ENCODE data around the gene CEP128.

DNA sequence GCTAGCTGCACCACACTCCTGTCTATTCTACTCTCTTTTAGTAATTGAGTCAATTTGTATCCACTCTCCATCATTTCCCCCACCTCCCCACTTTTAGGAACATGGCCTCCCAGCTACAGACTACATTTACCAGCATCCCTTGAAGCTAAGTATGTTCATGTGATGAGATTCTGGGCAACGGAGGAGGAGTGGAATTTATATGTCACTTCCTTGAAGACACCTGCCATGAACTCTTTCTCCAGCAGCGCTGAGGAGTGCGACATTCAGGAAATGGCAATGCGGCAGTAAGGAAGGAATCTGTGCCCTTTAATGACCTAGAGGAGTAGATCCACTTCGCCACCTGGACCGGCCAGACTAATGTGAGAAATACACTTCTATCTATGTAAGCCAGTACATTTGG, 486.5 kb downstream of the CEP128 start:
- TF ChIP-seq NRF1 (IDR thresholded peaks at IDR 0.05; ENCODE audit: low read depth, low read length), result no peak
- TF ChIP-seq YY1 (IDR thresholded peaks at IDR 0.05; ENCODE audit: low read depth), result no peak
- no peak for TF ChIP-seq RAD21 (IDR thresholded peaks at IDR 0.05; ENCODE audit: low read length)
- no peak for TF ChIP-seq USF2 (IDR thresholded peaks at IDR 0.05; ENCODE audit: borderline replicate concordance, low read depth, low read length)
- no peak for TF ChIP-seq CHD2 (IDR thresholded peaks at IDR 0.05; ENCODE audit: low read length, partially characterized antibody)
- TF ChIP-seq, protein P1, sequence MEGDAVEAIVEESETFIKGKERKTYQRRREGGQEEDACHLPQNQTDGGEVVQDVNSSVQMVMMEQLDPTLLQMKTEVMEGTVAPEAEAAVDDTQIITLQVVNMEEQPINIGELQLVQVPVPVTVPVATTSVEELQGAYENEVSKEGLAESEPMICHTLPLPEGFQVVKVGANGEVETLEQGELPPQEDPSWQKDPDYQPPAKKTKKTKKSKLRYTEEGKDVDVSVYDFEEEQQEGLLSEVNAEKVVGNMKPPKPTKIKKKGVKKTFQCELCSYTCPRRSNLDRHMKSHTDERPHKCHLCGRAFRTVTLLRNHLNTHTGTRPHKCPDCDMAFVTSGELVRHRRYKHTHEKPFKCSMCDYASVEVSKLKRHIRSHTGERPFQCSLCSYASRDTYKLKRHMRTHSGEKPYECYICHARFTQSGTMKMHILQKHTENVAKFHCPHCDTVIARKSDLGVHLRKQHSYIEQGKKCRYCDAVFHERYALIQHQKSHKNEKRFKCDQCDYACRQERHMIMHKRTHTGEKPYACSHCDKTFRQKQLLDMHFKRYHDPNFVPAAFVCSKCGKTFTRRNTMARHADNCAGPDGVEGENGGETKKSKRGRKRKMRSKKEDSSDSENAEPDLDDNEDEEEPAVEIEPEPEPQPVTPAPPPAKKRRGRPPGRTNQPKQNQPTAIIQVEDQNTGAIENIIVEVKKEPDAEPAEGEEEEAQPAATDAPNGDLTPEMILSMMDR (IDR thresholded peaks at IDR 0.05), result no peak
- TF ChIP-seq EP300 (IDR thresholded peaks at IDR 0.05; ENCODE audit: borderline replicate concordance in 1 of 2, low read depth in 1 of 2, low read length in 1 of 2), result no peak
- no peak for TF ChIP-seq REST (IDR thresholded peaks at IDR 0.05; ENCODE audit: low read depth, low read length)
- no peak for TF ChIP-seq RFX5 (IDR thresholded peaks at IDR 0.05; ENCODE audit: low read length)
- TF ChIP-seq TEAD4 (IDR thresholded peaks at IDR 0.05; ENCODE audit: borderline replicate concordance, insufficient read depth), result no peak
- no peak for TF ChIP-seq USF1 (IDR thresholded peaks at IDR 0.05; ENCODE audit: borderline replicate concordance, low read depth)
- no peak for TF ChIP-seq TAF1 (IDR thresholded peaks at IDR 0.05; ENCODE audit: borderline replicate concordance, low read depth, low read length)
- TF ChIP-seq EZH2phosphoT487 (IDR thresholded peaks at IDR 0.05; ENCODE audit: borderline replicate concordance, low read depth), result no peak
- no peak for TF ChIP-seq MXI1 (IDR thresholded peaks at IDR 0.05; ENCODE audit: low read depth, low read length)

Data from SK-N-SH (cell line).